Effector memory CD8-positive, alpha-beta T cell (primary cell): ENCODE measurements around the gene ZNF593OS.

Experiments used
- ATAC-seq: fragments of 150-1000 bp; cut with Tn5 transposase; replicated peaks from 2 replicates; pipeline ENCODE4 v1.10.0; 2021; ENCODE audit warnings: mild to moderate bottlenecking, moderate library complexity
- DNase-seq, 3 experiments: peaks; one replicate each; pipeline ENCODE4 v3.0.0; 2021
- H3K27ac Mint-ChIP-seq, 2 donors: one replicate each; pipeline ENCODE4 v1.8.0; 2022; ENCODE audit warnings: mild to moderate bottlenecking in 2 of 2, mixed read lengths in 2 of 2, moderate library complexity in 2 of 2
- H3K27me3 Mint-ChIP-seq, 2 donors: one replicate each; pipeline ENCODE4 v1.8.0; 2022; ENCODE audit warnings: mixed read lengths in 2 of 2
- H3K36me3 Mint-ChIP-seq: one replicate; pipeline ENCODE4 v1.8.0; 2022; ENCODE audit warnings: mild to moderate bottlenecking, moderate library complexity, mixed read lengths; ENCODE audit not compliant: insufficient read depth
- H3K4me1 Mint-ChIP-seq, 2 donors: one replicate each; pipeline ENCODE4 v1.8.0; 2022; ENCODE audit warnings: low read depth in 2 of 2, mixed read lengths in 2 of 2
- H3K4me3 Mint-ChIP-seq, 2 donors: one replicate each; pipeline ENCODE4 v1.8.0; 2022; ENCODE audit warnings: mild to moderate bottlenecking in 2 of 2, mixed read lengths in 2 of 2, moderate library complexity in 2 of 2
- H3K9me3 Mint-ChIP-seq, 2 donors: one replicate each; pipeline ENCODE4 v1.8.0; 2022; ENCODE audit warnings: mixed read lengths in 2 of 2

ZNF593OS gene

DNA sequence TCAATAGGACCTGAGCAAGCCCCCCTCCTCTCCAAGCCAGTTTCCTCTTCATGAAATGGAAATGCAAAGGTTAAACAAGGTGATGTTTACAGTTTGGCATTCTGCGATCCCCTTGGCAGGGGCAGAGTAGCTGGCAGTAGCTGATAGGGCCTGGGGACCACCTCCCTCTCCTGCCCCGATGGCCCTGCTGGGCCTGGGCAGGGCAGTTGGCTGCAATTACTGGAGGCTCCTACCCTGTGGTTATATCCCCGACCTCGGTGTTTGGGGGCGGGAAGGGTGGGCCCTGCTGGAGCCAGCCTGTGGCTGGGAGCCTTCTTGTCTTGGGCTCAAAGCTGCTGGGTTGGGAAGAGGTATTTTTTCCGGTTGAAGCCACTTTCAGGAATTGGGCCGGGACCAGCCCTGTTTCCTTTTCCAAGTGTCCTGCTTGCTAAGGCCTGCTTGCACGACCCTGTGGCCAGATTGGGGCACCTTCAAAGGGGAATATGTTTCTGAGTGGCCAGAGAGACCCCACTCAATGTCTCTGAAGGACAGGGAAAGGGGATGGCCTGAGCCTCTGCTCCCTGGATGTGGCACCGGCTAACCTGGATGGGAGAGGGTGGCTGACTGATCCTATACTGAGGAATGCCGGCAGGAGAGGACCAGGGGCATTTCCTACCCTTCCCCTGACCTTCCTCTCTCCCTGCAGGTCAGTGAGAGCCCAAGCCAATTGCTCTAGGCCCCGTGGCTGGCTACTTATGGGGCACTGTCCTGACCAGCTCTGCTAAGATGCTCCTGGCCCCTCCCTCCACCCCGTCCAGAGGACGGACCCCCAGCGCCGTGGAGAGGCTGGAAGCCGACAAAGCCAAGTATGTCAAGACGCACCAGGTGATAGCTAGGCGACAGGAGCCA, 10.9 kb downstream of the ZNF593OS start:
- Mint-ChIP-seq H3K9me3 (no peaks in the 10 kb centered on the region), H3K4me3 (no peak overlapping the region), H3K27ac (no peak overlapping the region), H3K36me3 (peaks cover 8% of the 10 kb centered on the region), H3K27me3 (peaks cover 39 to 81% of the 10 kb centered on the region in 2 donors), H3K4me1 (peaks cover 0 to 10% of the 10 kb centered on the region in 2 donors)
- no peak for ATAC-seq
- no peak for DNase-seq

- Mint-ChIP-seq H3K27me3 (peaks cover 50 to 86% of the 10 kb centered on the region in 2 donors), H3K9me3 (no peaks in the 10 kb centered on the region), H3K27ac (no peak overlapping the region), H3K4me3 (no peak overlapping the region), H3K4me1 (peaks cover 0 to 7% of the 10 kb centered on the region in 2 donors), H3K36me3 (peaks cover 8% of the 10 kb centered on the region)
- ATAC-seq (no peak), DNase-seq (no peak)
These were observed 11.9 kb downstream of the ZNF593OS start for GRCh38 chr1:26159743-26160039.

DNA sequence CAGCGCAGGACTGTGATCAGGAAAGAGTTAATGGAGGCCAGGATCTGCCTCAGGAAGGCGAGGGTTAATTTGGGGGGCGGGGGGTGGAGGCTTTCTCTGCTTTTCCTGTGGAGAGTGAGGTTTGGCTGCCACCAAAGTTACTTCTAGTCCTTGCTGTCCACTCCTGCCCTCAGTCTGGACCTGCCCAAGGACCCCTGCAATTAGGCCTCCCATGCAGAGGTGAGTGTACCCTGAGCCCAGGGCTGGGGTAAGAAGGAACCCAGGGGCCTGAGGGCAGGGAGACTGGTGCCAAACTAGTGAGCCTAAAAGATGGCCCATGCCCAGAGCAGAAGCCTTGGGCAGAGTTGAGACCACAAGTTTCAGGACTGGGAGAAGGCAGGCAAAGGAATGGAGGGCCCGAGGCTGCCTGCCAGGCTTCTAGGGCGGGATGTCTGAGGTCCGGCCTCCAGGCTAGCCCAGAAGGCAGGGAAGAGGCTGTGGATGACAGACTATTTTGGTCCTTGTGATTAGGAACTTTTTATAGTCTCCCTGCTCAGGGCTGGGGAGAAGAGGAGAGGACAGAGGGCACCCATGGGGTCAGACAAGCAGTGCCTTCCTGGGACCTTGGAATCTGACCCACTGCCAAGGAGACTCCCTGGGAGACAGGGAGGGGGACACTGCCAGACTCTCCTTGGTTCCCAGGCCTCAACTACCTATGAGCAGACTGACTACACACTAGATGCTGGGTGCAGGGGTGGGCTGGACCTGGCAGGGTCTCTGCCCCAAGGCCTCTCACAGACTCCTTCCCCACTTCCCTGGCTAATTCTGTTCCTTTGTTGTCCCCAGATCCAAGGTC, 12.5 kb downstream of the ZNF593OS start, which contains the start of gene FAM110D:
Gene FAM110D, plus strand, starts transcription at position 172 of the 835 bp plus-strand sequence. CDS start 2,213 bp downstream, outside the sequence.
- H3K9me3 Mint-ChIP-seq: no peaks in the 10 kb centered on the region
- no peak for DNase-seq
- no peak within 1 kb of the TSS for H3K27ac Mint-ChIP-seq
- peaks cover 0 to 4% of the 10 kb centered on the region in 2 donors for H3K4me1 Mint-ChIP-seq
- H3K27me3 Mint-ChIP-seq: peaks cover 53 to 88% of the 10 kb centered on the region in 2 donors
- H3K36me3 Mint-ChIP-seq: peaks cover 8% of the 10 kb centered on the region
- no peak for ATAC-seq
- no peak within 1 kb of the TSS for H3K4me3 Mint-ChIP-seq

- H3K9me3 Mint-ChIP-seq: no peaks in the 10 kb centered on the region
- H3K36me3 Mint-ChIP-seq: peaks cover 8% of the 10 kb centered on the region
- H3K4me1 Mint-ChIP-seq: peaks cover 0 to 4% of the 10 kb centered on the region in 2 donors
- ATAC-seq (no peak), DNase-seq (no peak)
- no peak overlapping the region for H3K4me3 Mint-ChIP-seq
- H3K27me3 Mint-ChIP-seq: peaks cover 58 to 92% of the 10 kb centered on the region in 2 donors
- H3K27ac Mint-ChIP-seq: no peak overlapping the region
These were observed 13.2 kb downstream of the ZNF593OS start for GRCh38 chr1:26158271-26158907.

DNA sequence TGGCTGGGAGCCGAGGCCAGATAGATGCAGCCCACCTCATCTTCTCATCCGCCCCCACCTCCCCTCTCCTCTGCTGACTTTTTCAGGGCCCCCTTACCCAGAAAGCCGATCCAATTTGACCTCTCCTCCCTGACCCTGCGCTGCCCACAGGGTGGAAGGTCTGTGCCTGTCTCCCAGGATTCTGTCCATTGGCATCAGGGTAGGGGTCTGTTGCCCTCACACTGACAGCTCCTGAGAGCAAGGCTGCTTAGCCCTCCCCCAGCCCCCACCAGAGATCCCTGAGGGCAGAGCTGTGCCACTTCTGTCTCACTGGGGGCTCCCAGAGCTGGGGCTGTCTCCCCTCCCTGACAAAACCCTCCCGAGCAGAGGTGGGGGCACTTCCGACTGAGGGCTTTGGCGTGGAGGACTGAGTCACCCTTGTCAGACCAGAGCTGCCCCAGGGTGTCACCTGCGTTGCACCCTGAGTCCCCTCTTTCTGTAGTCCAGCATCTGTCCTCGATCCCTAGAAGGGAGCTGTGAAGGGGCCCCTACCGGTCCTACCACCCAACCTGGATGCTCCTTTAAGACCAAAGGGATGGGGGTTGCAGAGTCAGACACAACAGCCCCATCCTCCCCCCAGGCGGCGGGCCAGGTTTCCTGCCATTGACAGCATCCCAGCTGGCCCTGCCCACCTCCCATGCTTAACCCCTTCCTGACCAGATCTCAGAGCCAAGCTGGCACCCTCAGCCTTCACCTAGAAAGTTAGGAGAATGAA, 15.2 kb downstream of the ZNF593OS start:
- Mint-ChIP-seq H3K9me3 (no peaks in the 10 kb centered on the region), H3K4me1 (peaks cover 0 to 3% of the 10 kb centered on the region in 2 donors), H3K27me3 (peaks cover 53 to 81% of the 10 kb centered on the region in 2 donors), H3K36me3 (peaks cover 8% of the 10 kb centered on the region), H3K27ac (no peak overlapping the region), H3K4me3 (no peak overlapping the region)
- ATAC-seq (no peak), DNase-seq (no peak)

DNA sequence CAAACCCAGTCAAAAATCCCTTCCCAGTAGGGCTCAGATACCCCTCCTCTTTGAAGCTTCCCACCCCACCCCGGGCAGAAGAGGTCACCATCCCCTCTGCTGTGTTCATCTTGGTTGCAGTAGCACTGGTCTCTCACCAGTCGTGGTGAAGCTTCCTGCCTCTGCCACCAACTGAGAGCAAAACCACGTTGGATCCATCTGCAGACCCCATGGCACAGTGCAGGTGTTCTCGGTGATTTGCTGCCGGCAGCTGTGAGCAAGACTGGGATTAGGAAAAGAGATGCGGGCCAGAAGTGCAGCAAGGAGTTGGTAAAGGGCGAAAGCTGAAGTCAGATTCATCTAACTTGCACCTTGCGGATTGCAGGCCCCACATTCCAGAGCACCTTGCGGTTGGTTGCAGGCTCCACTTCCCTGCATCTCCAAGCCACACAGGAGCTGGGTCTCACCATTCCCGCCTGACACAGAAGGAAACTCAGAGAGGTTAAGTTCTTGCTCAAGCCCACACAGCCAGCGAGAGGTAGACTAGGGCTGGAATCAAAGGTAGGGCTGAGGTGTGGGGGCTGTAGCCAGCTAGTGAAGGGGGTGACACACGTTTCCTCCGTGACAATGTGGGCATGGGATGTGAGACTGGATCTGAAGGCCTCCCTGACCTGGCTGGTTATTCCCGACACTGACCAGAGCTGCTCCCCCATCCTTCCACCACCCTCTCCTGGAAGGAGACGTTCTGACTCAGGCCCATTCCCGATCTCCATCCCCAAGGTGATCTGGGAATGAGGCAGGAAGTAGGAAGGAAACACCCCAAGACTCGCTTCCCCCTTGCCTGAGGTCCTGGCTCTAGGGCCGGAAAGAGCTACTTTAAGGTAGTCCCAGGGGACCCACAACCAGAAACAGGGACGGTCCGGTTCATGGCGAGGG, 16.0 kb downstream of the ZNF593OS start:
- peaks cover 56 to 79% of the 10 kb centered on the region in 2 donors for H3K27me3 Mint-ChIP-seq
- peaks cover 0 to 3% of the 10 kb centered on the region in 2 donors for H3K4me1 Mint-ChIP-seq
- no peak overlapping the region for H3K27ac Mint-ChIP-seq
- ATAC-seq: no peak
- H3K36me3 Mint-ChIP-seq: peaks cover 8% of the 10 kb centered on the region
- no peaks in the 10 kb centered on the region for H3K9me3 Mint-ChIP-seq
- no peak overlapping the region for H3K4me3 Mint-ChIP-seq
- no peak for DNase-seq

DNA sequence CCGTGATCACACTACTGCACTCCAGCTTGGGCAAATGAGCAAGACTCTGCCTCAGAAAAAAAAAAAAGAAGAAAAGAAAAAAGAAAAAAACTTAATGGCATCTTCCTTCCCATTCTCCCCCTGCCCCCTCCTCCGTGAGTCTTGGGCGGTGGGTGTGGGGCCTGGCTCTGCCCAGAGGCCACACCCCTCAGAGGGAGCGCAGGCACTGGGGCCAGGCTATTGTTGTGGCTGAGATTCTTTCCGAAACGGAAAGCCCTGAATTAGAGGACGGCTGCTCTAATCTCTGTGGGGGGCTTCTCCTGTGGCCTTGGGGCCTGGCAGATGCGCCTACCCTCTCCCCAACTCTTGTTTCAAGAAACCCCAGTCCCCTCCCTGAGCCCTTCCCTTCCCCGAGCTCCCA, 16.9 kb downstream of the ZNF593OS start:
- peaks cover 54 to 81% of the 10 kb centered on the region in 2 donors for H3K27me3 Mint-ChIP-seq

GRCh38 chr1:26153966-26154532, 17.6 kb downstream of the ZNF593OS start:
- Mint-ChIP-seq H3K27ac (no peak overlapping the region), H3K4me3 (no peak overlapping the region), H3K27me3 (peaks cover 47 to 81% of the 10 kb centered on the region in 2 donors), H3K36me3 (peaks cover 6% of the 10 kb centered on the region), H3K9me3 (no peaks in the 10 kb centered on the region), H3K4me1 (peaks cover 0 to 3% of the 10 kb centered on the region in 2 donors)
- DNase-seq: no peak
- no peak for ATAC-seq

More for the DNA sequence above, 16.9 kb downstream of the ZNF593OS start:
- ATAC-seq (no peak), DNase-seq (no peak)
- Mint-ChIP-seq H3K27ac (no peak overlapping the region), H3K4me3 (no peak overlapping the region), H3K4me1 (peaks cover 0 to 3% of the 10 kb centered on the region in 2 donors), H3K36me3 (peaks cover 8% of the 10 kb centered on the region), H3K9me3 (no peaks in the 10 kb centered on the region)

DNA sequence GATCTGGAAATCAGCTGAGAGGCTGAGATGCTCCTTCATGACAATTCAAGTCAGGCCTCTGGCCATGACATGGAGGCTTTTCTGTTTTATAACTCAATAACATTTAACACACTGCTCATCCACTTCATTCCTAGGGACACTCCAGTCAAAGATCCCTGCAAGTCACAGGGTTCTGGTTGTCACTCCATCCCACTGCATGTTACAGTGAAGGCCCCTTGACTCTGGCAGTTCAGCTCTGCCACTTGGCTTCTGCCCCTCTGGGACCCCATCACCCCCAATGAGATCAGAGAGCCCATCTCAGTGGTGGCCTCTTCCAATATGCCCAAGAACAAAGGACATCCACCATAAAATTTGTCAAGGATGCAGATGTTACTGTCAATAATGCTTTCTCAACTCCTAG, 22.7 kb downstream of the ZNF593OS start:
- DNase-seq (no peak), ATAC-seq (no peak)
- Mint-ChIP-seq H3K36me3 (no peaks in the 10 kb centered on the region), H3K4me1 (peaks cover 2 to 5% of the 10 kb centered on the region in 2 donors), H3K9me3 (no peaks in the 10 kb centered on the region), H3K4me3 (no peak overlapping the region), H3K27me3 (peaks cover 19 to 59% of the 10 kb centered on the region in 2 donors), H3K27ac (no peak overlapping the region)

GRCh38 chr1:26145960-26146294, 25.7 kb downstream of the ZNF593OS start:
- peaks cover 2 to 5% of the 10 kb centered on the region in 2 donors for H3K4me1 Mint-ChIP-seq
- H3K4me3 Mint-ChIP-seq: no peak overlapping the region
- DNase-seq (no peak), ATAC-seq (no peak)
- no peaks in the 10 kb centered on the region for H3K9me3 Mint-ChIP-seq
- H3K27ac Mint-ChIP-seq: no peak overlapping the region
- H3K27me3 Mint-ChIP-seq: peaks cover 10 to 45% of the 10 kb centered on the region in 2 donors
- H3K36me3 Mint-ChIP-seq: no peaks in the 10 kb centered on the region

GRCh38 chr1:26145041-26145959, 26.3 kb downstream of the ZNF593OS start:
- Mint-ChIP-seq H3K27ac (no peak overlapping the region), H3K9me3 (no peaks in the 10 kb centered on the region), H3K4me3 (no peak overlapping the region), H3K4me1 (peaks cover 2 to 5% of the 10 kb centered on the region in 2 donors), H3K36me3 (no peaks in the 10 kb centered on the region), H3K27me3 (peaks cover 10 to 44% of the 10 kb centered on the region in 2 donors)
- DNase-seq (peak; percentile 64 to 73 (median 67)), ATAC-seq (peak; percentile 89)
